ENCODE measurements around the gene FXYD7.
"Not testable (repeated sequence)": the region's sequence is repeated elsewhere in the genome, so short reads cannot be mapped to it uniquely, and the experiment has no call there.

Gene FXYD7

DNA sequence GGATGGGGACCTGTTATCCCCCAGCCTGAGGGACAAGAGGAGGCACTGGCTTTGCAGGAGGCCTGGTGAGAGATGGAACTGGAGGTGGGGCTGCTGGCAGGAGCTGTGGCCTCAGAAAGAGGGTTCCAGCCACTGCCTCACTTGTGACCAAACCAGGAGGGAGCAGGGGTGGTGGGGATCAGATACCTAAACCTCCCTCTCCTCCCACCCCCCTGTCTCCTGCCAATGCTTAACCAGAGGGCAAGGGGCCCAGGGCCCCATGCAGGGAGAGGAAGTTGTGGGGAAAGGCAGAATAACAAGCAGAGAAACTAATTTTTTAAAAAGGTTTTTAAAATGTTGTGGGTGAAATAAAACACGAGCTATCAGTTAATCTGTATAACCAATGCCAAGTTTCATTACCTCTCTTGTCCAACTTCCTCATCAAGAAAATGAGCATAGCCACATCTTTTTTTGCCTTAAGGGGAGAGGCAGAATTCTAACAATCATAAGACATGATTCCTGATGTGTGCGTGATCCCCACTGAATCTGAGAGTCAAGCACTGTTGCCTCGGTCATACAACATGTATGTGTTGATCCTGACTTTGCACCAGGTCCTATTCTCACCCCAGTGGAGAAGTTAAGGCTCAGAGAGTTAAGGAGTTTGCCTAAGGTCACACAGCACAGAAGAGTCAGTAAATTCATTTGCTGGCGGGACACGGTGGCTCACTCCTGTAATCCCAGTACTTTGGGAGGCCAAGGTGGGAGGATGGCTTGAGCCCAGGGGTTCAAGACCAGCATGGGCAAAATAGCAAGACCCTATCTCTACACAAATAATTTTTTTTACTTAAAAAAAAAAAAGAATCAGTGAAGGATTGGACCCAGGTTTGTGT is 24.4 kb downstream of the FXYD7 start:
- peak; percentile 17 for DNase-seq

DNA sequence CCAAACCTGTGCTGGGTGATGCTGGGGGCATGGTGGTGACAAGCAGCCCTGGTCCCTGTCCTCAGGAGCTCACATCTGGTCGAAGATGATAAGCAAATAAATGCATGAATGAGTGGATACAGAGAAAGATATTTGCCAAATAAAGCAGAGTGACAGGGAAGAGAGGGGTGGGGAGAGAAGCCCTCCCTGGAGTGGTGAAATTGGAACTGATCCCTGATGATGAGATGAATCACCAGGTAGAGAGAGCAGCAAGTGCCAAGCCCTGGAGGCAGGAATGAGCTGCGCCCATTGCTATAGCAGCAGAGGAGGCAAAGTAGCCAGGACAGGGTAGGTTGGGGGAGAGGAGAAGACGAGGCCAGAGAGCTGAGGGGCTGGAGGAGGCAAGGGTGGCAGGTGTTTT is 25.1 kb downstream of the FXYD7 start:
- DNase-seq = no peak

DNA sequence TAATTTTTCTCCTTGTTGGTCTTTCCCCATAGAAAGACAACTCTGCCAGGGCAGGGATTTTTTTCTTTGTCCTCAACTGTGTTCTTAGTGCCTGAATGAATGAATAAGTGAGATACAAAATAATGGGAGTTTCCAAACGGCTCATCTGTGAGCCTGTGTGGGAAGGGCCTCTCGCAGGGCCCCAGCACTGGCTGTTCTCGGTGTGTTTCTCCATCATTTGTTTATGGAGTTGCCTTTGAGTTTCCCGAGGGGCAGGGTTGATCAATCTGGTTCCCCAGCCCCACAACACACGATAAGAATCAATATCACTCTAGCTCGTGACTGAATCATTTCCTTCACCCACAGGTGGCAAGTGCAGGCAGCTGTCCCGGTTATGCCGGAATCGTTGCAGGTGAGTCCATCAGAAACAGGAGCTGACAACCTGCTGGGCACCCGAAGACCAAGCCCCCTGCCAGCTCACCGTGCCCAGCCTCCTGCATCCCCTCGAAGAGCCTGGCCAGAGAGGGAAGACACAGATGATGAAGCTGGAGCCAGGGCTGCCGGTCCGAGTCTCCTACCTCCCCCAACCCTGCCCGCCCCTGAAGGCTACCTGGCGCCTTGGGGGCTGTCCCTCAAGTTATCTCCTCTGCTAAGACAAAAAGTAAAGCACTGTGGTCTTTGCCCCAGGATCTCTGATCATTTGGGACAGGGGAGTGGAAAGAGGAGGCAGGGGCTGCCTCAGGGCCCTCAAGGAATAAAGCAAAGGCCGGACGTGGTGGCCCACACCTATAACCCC is 26.4 kb downstream of the FXYD7 start:
- DNase-seq = no peak

DNA sequence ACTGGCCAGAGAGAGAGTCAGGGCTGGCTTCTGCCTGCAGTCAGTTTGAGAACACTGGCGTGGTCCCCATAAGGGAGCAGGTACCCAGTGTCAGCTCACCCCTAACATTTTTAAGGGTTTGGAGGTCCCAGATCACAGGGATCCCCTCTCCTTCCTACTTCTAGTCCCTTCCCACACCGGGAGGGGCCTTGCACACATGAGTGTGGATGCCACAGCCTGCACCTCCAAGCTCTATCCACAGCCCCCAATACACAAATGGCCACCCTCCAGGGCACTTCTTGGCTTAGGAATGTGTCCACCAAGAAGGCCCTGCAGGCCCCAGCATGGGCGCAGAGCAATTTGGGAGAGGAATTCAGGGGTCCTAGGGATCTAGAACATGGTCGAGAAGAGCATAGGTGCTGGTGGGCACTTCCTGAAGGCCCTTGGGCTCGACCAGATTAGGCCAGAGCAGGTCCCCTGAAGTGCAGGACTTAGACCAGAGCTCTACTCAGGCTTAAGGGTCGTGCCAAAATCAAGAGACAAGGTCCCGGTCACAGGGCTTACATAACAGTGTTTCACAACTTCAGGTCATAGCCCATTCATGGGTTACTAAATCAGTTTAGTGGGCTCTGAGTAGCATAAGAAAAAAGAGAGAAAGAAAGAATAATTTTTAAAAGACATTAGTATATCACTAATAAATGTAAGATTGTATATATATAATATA is 27.5 kb downstream of the FXYD7 start:
- no peak for DNase-seq

DNA sequence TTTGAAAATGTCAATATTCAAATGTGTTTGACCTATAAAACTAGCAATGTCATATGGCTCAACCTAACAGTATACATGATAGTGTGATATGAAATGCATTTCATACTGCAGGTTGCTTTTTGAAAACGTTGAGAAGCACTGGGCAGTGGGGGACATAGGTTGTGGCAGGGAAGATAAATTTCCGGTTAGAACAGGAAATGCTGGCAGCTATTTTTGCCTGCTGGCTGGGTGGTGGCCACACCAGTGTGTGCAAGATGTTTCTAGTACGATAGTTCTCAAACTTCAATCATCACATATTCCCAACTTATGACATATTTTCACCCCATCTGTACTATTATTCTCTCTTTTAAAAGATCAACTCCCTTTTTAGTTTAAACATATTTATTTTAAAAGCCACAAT is 28.7 kb downstream of the FXYD7 start:
- no peak for DNase-seq

DNA sequence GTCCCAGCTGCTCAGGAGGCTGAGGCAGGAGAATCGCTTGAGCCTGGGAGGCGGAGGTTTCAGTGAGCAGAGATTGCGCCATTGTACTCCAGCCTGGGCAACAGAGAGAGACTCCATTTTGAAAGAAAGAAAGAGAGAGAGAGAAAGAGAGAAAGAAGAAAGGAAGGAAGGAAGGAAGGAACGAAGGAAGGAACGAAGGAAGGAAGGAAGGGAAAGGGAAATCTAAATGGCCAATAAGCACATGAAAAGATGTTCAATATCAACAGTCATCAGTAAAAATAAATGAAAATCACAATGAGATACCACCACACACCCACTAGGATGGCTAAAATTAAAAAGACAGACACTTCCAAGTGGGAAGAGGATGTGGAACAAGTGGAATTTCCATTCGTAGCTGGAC is 31.2 kb downstream of the FXYD7 start:
- no peak for DNase-seq

DNA sequence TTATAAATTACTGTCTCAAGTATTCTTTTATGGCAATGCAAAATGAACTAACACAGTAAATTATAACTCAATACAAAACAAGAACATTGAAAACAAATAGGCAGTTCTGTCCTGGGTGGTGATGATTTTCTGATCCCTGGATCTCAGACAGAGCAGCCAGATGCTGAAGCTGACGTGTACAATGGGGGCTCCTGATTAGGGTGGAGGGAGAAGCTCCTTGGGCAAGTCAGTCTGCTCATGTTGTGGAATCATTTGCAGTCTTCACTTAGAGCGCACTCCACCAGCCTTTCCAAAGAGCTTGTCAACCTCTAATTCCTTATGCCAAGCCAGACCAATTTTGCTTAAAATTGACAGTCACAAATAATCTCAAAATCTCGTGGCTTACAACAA is 33.1 kb downstream of the FXYD7 start:
- no peak for DNase-seq

DNA sequence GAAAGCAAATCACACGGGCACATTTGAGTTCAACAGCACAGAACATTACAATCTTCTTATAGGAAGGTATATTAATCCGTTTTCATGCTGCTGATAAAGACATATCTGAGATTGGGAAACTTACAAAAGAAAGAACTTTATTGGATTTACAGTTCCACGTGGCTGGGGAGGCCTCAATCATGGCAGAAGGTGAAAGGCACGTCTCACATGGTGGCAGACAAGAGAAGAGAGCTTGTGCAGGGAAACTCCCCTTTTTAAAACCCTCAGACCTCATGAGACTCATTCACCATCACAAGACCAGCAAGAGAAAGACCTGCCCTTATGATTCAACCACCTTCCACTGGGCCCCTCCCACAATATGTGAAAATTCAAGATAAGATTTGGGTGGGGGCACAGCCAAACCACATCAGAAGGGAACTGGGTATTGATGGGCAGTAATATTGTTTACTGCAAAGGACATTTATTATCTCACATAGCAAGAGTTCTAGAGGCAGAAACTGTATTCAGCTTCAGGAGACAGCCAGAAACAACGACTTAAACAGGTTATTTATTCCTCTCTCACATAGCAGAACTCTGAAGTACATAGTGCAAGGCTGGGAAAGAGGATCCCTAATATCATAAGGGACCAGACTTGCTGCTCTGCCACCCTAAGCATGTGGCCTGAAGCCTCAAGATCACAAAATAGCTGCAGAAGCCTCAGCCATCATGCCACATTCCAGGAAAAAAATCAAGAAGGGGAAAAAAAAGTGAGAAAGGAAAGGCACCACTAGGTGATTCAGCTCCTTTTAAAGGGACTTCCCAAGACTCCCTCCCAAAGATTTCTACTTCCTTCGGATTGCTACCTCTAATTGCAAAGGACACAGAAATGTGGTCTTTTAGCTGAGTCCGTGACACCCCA is 34.6 kb downstream of the FXYD7 start:
- DNase-seq = no peak

DNA sequence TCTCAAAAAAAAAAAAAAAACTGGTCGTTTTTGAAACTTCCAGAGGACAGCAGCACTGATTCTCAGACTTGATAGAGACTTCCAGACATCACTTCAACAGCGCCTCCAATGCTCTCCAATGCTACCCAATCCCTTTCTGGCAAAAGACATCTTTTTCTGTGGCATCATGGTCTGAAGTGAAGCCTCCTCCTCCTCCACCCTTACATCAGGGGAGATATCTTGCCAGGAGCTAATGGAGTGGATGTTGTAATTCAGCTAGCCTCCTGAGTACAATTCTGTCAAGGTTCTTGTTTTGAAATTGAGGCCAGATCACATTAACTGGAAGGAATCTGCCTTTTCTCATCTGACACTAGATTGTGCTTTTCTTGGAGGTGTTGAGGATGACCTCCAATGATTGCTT is 35.6 kb downstream of the FXYD7 start:
- no peak for DNase-seq

DNA sequence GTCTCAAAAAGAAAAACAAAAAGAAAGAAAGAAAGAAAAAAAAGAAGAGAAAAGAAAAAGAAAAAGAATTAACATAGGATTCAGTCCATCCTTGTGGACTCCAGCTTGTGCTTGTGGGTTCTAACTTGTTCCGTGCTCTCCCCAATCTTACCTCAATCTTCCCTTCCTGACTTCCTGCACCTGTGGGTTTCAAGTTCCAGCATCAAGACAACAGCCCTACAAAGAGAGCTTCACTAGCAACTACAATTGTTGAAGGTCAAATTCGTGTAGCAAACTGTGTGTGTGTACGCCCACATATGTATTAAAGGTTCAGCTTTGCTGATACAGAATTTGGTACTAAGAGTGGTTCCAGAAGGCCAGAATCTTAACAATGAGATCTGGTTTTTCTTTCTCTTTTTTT is 36.8 kb downstream of the FXYD7 start:
- DNase-seq = no peak

DNA sequence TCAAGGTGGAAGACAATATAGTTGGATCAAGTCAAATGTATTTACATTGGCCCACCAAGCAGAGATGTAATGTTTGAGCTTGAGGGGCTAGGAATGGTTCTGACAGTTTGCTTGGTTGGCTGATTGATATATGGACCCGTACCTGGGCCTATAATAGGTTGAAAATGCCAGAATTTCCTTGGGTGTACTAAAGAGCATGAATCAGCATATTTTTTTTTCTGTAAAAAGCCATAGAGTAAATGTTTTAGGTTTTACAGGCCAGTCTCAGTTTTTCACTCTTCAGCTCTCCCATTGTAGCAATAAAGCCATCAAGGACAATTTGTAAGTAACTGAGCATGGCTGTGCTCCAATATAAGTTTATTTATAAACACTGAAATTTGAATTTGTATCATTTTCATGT is 38.3 kb downstream of the FXYD7 start:
- no peak for DNase-seq

DNA sequence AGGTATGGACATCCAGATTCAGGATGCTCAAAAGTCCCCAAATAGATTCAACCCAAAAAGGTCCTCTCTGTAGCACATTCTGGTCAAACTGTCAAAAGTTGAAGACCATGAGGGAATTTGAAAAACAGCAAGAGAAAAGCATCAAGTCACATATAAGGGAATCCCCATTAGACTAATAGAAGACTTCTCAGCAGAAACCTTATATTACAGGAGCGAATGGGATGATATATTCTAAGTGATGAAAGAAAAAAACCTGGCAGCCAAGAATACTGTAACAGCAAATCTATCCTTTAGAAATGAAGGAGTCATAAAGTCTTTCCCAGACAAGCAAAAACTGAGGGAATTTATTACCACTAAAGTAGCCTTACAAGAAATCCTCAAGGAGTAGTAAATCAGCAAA is 41.2 kb downstream of the FXYD7 start:
- no peak for DNase-seq

DNA sequence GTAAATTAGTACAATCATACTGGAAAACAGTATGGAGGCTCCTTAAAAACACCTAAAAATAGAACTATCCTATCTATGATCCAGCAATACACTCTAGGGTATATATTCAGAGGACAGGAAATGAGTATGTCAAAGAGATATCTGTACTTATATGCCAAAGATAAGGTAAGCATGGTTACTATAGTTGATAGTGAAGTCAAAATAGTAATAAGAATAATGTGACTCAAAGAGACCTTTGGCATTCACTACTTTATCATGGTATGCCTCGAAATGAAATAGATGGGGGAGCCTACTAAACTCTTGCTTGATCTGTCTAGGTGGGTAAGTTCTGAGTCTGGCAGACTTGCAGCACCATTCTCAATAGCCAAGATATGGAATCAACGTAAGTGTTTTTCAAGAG is 41.8 kb downstream of the FXYD7 start:
- DNase-seq = no peak

DNA sequence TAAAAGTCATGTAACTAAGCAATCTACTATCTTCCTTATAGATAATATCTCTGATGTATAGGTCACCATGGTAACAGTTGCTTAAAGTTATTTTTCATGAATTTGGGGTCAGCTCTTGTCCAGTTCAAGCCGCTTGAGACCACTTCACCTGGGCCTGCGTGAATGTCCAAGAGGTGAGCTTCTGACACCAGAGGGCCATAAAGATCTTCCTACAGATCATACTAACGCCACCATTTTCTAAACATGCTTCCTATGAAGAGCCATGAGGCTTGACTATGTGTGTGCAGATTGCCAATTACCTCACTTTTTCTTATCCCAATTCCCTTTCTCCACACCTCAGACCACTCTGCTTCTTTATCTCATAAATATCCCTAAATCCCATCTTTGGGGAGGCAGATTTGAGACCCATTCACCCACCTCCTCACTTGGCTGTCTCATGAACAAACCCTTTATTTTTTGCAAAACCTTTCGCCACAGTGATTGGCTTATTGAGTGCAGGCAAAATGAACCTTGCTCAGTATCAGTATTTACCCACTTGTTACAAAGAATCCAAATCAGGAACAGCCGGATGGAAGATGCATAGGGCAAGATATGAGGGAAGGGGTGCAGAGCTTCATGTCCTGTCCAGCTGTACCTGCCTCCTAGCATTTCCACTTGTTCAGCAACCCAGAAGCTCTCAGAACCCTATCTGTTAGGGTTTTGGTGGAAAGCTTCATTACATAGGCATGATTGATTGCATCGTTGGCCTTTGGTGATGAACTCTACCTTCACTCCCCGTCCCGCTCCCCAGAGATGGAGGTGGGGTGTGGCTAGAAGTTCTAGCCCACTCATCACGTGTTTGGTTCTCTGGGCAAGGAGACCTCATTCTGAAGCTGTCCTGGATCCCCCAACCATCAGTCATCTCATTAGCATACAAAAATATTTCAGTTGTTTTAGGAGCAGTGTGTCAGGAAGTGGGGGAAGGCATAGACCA is 51.2 kb downstream of the FXYD7 start:
- DNase-seq = no peak

DNA sequence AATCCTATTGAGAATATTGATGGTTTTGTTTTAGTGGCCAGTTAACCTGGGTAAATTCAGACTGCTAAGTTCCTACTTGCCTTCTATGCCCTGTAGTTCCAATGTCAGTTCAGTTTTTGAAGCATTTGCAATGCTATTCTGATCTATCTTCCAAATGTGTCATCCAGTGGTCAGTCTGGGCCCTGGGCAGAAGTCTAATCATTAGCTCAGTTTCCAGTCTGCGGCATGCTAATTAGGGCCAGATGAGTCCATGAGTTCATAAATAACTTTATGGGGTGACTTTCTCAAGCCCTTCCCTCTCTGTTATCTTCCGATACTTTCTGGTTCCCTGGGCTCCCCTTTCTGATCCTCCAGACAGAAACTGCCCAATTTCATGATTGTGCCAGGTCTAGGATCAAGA is 52.8 kb downstream of the FXYD7 start:
- no peak for DNase-seq

DNA sequence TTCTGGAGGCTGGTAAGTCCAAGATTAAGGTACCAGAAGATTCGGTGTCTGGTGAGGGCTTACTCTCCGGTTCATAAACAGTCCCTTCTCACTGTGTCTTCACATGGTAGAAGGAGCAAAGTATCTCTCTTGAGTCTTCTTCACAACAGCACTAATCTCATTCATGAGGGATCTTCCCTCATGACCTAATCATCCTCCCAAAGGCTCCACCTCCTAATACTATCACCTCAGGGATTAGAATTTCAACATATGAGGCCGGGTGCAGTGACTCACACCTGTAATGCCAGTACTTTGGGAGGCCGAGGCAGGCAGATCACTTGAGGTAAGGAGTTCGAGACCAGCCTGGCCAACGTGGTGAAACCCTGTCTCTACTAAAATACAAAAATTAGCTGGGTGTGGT is 53.8 kb downstream of the FXYD7 start:
- not testable (repeated sequence) for DNase-seq

DNA sequence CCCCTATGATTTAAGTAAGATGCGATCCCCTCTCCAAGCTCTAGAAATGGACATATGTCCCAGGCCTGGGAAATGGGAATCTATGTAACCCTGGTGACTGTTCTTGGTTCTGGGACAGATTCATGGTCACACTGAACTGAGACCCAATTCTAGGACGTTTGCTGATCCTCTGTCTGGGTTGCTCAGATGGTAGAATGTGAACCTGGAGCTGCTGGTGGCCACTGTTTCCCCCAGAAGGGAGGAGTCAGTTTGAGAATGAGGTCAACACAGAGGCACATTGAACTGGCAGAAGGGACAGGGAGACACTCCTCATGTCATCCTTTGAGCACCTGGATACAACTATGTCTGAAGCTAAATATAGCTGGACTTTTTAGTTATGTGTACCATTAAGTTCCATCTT is 56.4 kb downstream of the FXYD7 start:
- DNase-seq = no peak

DNA sequence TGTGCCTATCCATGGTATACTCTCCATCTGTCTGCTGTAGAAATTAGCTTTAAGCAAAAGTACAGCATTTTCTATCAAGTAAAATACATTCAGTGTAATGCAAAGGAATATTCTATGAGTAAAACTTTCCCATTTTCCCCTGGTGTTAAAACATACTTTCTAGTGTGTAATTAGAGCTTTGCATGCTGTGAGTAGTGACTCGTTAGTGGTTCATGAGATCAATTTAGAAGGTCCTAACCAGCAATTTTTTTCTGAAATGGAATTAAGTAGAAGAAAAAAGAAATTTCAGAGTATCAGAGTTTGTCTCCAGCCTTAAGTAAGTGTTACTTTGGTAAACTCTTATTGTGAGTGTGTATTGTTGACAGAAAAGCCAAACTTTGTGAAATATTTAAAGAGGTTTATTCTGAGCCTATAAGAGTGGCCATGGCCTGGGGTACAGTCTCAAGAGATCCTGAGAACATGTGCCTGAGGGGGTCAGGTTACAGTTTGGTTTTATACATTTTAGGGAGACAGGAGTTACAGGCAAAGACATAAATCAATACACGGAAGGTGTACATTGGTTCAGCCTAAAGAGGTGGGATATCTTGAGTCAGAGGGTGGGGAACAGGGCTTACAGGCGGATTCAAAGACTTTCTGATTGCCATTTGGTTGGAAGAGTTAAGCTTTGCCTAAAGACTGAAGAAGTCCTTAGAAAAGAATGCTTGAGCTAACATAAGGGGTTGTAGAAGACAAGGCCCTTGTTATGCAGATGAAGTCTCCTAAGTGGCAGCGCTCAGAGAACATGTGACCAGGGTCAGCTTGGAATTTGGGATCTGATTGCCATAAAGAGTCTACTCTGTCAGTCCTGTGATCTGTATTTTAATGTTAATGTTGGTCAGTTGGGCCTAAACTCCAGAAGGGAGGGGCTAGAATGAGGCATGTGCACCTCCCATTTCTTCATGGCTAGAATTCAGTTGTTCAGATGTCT is 60.0 kb downstream of the FXYD7 start:
- no peak for DNase-seq
